Fibroblast of lung (primary cell): ENCODE data around the gene NECTIN2. TPM values are rescaled to one million over a fixed set of nuclear protein-coding genes. Genes with fewer than 3 reads are reported as not detected.
"Not testable (repeated sequence)": the region's sequence is repeated elsewhere in the genome, so short reads cannot be mapped to it uniquely, and the experiment has no call there.

Source experiments
- DNase-seq, 2 donors: peaks; one replicate each; pipeline versions ENCODE4 v3.0.0 to v3.0.0-alpha.2; 2010; ENCODE audit warnings: low read depth in 2 of 2
- H2AFZ ChIP-seq: 2 replicates; pipeline ENCODE4 v1.5.1; 2012; ENCODE audit warnings: low read length, control low read depth, inconsistent platforms
- H3K27ac ChIP-seq: 2 replicates; pipeline ENCODE4 v1.5.1; 2011; ENCODE audit warnings: low read length, control low read depth; ENCODE audit not compliant: insufficient read depth
- H3K27me3 ChIP-seq: 2 replicates; pipeline ENCODE4 v1.5.1; 2011; ENCODE audit warnings: mild to moderate bottlenecking, low read length; ENCODE audit not compliant: control insufficient read depth, insufficient read depth
- H3K36me3 ChIP-seq: 2 replicates; pipeline ENCODE4 v1.5.1; 2011; ENCODE audit warnings: low read length; ENCODE audit not compliant: control insufficient read depth, insufficient read depth
- H3K4me1 ChIP-seq: 2 replicates; pipeline ENCODE4 v1.5.1; 2011; ENCODE audit warnings: low read length; ENCODE audit not compliant: control insufficient read depth, insufficient read depth; ENCODE audit errors: extremely low read depth
- H3K4me2 ChIP-seq: 2 replicates; pipeline ENCODE4 v1.5.1; 2011; ENCODE audit warnings: low read length, control low read depth; ENCODE audit not compliant: insufficient read depth; ENCODE audit errors: extremely low read depth
- H3K4me3 ChIP-seq, 4 experiments: fragments of 200-600 bp in 1 of 4; sonication (generic) in 1 of 4; replicated peaks in 1 of 4; 2 replicates each; pipeline ENCODE4 v1.5.1; 2011 to 2016; ENCODE audit warnings: low read length in 4 of 4, low read depth in 3 of 4, mild to moderate bottlenecking in 3 of 4, control low read depth in 2 of 4, inconsistent platforms in 1 of 4, mixed read lengths in 1 of 4; ENCODE audit not compliant: insufficient read depth in 1 of 4; ENCODE audit errors: control extremely low read depth in 1 of 4
- H3K79me2 ChIP-seq: 2 replicates; pipeline ENCODE4 v1.5.1; 2012; ENCODE audit warnings: mild to moderate bottlenecking, low read length, inconsistent platforms; ENCODE audit not compliant: control insufficient read depth, insufficient read depth
- H3K9ac ChIP-seq: 2 replicates; pipeline ENCODE4 v1.5.1; 2011; ENCODE audit warnings: mild to moderate bottlenecking, low read length, control low read depth; ENCODE audit not compliant: insufficient read depth
- H3K9me3 ChIP-seq: 2 replicates; pipeline ENCODE4 v1.5.1; 2012; ENCODE audit warnings: low read depth, low read length; ENCODE audit not compliant: control insufficient read depth, insufficient read depth
- H4K20me1 ChIP-seq: 2 replicates; pipeline ENCODE4 v1.5.1; 2011; ENCODE audit warnings: low read length; ENCODE audit not compliant: control insufficient read depth, insufficient read depth; ENCODE audit errors: extremely low read depth
- CTCF ChIP-seq, 2 donors: IDR thresholded peaks in 1 of 2; conservative IDR thresholded peaks in 1 of 2; 1 replicate in 1 of 2; 2 replicates in 1 of 2; pipeline ENCODE4 v1.5.1; 2011 to 2012; ENCODE audit warnings: low read length in 2 of 2, control low read depth in 1 of 2, inconsistent platforms in 1 of 2, low read depth in 1 of 2, mild to moderate bottlenecking in 1 of 2
- EZH2 ChIP-seq: IDR thresholded peaks from 2 replicates; pipeline ENCODE4 v1.5.1; 2012; ENCODE audit warnings: low read length, control low read depth, mild to moderate bottlenecking; ENCODE audit errors: missing control alignments
- polyA plus RNA-seq, 2 donors: library from polyadenylated mRNA; depleted of rRNA in 1 of 2; stranded (reverse) in 1 of 2; unstranded in 1 of 2; fragments of >200 nt; gene quantifications; 2 replicates each; pipeline ENCODE4 v1.2.1, GENCODE V29; 2011 to 2012; ENCODE audit warnings: missing spikeins in 1 of 2
- total RNA-seq: library from RNA; depleted of rRNA; stranded (reverse); fragments of >200 nt; gene quantifications from 2 replicates; pipeline ENCODE4 v1.2.1, GENCODE V29; 2014

The NECTIN2 gene
- total and polyA plus RNA-seq, 2 donors (not counting 1 experiment from before 2014, with no cell fraction given): 70.7 to 77.4 TPM

- no peaks in the 10 kb centered on the region for H3K9me3 ChIP-seq
- H3K27me3 ChIP-seq: peaks cover 9% of the 10 kb centered on the region
- H3K4me1 ChIP-seq: peaks cover 6% of the 10 kb centered on the region
- TF ChIP-seq CTCF (conservative IDR thresholded peaks at IDR 0.05 in 1 of 2, IDR thresholded peaks at IDR 0.05 in 1 of 2; ENCODE audit: low read depth in 1 of 2, low read length in 2 of 2): no peak
- TF ChIP-seq EZH2: no peak
- H3K36me3 ChIP-seq: no peaks in the 10 kb centered on the region
- no peaks in the 10 kb centered on the region for H4K20me1 ChIP-seq
- no peak overlapping the region for H3K4me3 ChIP-seq
- no peak overlapping the region for H3K9ac ChIP-seq
- no peaks in the 10 kb centered on the region for H3K79me2 ChIP-seq
- no peak overlapping the region for H2AFZ ChIP-seq
- no peak overlapping the region for H3K27ac ChIP-seq
- no peak for DNase-seq
- no peak overlapping the region for H3K4me2 ChIP-seq
Observed at GRCh38 chr19:44908074-44908835, 62.2 kb downstream of the NECTIN2 start.

- no peak for TF ChIP-seq EZH2
- no peak for TF ChIP-seq CTCF (conservative IDR thresholded peaks at IDR 0.05 in 1 of 2, IDR thresholded peaks at IDR 0.05 in 1 of 2; ENCODE audit: low read depth in 1 of 2, low read length in 2 of 2)
- H2AFZ ChIP-seq: no peak overlapping the region
- H3K27ac ChIP-seq: no peak overlapping the region
- H3K9ac ChIP-seq: no peak overlapping the region
- no peak overlapping the region for H3K4me2 ChIP-seq
- no peaks in the 10 kb centered on the region for H3K79me2 ChIP-seq
- H3K4me1 ChIP-seq: peaks cover 6% of the 10 kb centered on the region
- no peak for DNase-seq
- H3K36me3 ChIP-seq: no peaks in the 10 kb centered on the region
- H4K20me1 ChIP-seq: no peaks in the 10 kb centered on the region
- no peak overlapping the region for H3K4me3 ChIP-seq
- no peaks in the 10 kb centered on the region for H3K9me3 ChIP-seq
- H3K27me3 ChIP-seq: peaks cover 9% of the 10 kb centered on the region
Observed at GRCh38 chr19:44908836-44909261, 62.8 kb downstream of the NECTIN2 start.

- peaks cover 9% of the 10 kb centered on the region for H3K27me3 ChIP-seq
- no peak overlapping the region for H3K9ac ChIP-seq
- H3K9me3 ChIP-seq: no peaks in the 10 kb centered on the region
- H3K27ac ChIP-seq: no peak overlapping the region
- no peaks in the 10 kb centered on the region for H3K79me2 ChIP-seq
- no peak for TF ChIP-seq CTCF (conservative IDR thresholded peaks at IDR 0.05 in 1 of 2, IDR thresholded peaks at IDR 0.05 in 1 of 2; ENCODE audit: low read depth in 1 of 2, low read length in 2 of 2)
- TF ChIP-seq EZH2: no peak
- no peak overlapping the region for H3K4me3 ChIP-seq
- no peaks in the 10 kb centered on the region for H4K20me1 ChIP-seq
- peaks cover 6% of the 10 kb centered on the region for H3K4me1 ChIP-seq
- no peak overlapping the region for H3K4me2 ChIP-seq
- H2AFZ ChIP-seq: no peak overlapping the region
- DNase-seq: no peak
- no peaks in the 10 kb centered on the region for H3K36me3 ChIP-seq
Observed at GRCh38 chr19:44909775-44910174, 63.7 kb downstream of the NECTIN2 start.

- not testable (repeated sequence) for H3K27ac ChIP-seq, H3K79me2 ChIP-seq, H3K4me1 ChIP-seq, H4K20me1 ChIP-seq, H3K9ac ChIP-seq, DNase-seq, H3K36me3 ChIP-seq, H3K4me2 ChIP-seq, H3K9me3 ChIP-seq, H3K27me3 ChIP-seq, H2AFZ ChIP-seq, H3K4me3 ChIP-seq
Observed at GRCh38 chr19:44911896-44912295, 65.8 kb downstream of the NECTIN2 start.
